GM12873 (cell line): ENCODE data around the gene MATCAP1.
A peak's percentile ranks its signal among the peaks of the same experiment; 100 is the strongest.

Experiments
- CTCF ChIP-seq: IDR thresholded peaks from 2 replicates; pipeline ENCODE4 v1.5.1; 2012; ENCODE audit warnings: low read depth, mild to moderate bottlenecking, moderate library complexity, low read length, control low read depth; ENCODE audit not compliant: insufficient read depth; ENCODE audit errors: missing control alignments

The MATCAP1 gene

GRCh38 chr16:67199011-67199807, 15.4 kb upstream of the MATCAP1 start, which contains the start of gene ELMO3:
TSS of gene ELMO3 (plus strand) at chr16:67199131. CDS start at chr16:67199327, 196 bp downstream.
- TF ChIP-seq CTCF = peak; percentile 26

GRCh38 chr16:67198238-67198734, 14.5 kb upstream of the MATCAP1 start:
- peak; percentile 69 for TF ChIP-seq CTCF

GRCh38 chr16:67197704-67198103, 13.9 kb upstream of the MATCAP1 start:
- TF ChIP-seq CTCF = no peak

- no peak for TF ChIP-seq CTCF
Observed at GRCh38 chr16:67196881-67197280, 13.1 kb upstream of the MATCAP1 start.

GRCh38 chr16:67195676-67196075, 11.9 kb upstream of the MATCAP1 start:
- TF ChIP-seq CTCF = no peak

- TF ChIP-seq CTCF = no peak
Observed at GRCh38 chr16:67194260-67194659, 10.5 kb upstream of the MATCAP1 start.

- TF ChIP-seq CTCF = no peak
Observed at GRCh38 chr16:67193536-67193935, 9.8 kb upstream of the MATCAP1 start.
